ENCODE data around the gene ROCK1.
"Not testable (repeated sequence)": the region's sequence is repeated elsewhere in the genome, so short reads cannot be mapped to it uniquely, and the experiment has no call there.

Gene ROCK1

GRCh38 chr18:21051620-21052019, 60.0 kb downstream of the ROCK1 start:
- DNase-seq, result no peak

DNA sequence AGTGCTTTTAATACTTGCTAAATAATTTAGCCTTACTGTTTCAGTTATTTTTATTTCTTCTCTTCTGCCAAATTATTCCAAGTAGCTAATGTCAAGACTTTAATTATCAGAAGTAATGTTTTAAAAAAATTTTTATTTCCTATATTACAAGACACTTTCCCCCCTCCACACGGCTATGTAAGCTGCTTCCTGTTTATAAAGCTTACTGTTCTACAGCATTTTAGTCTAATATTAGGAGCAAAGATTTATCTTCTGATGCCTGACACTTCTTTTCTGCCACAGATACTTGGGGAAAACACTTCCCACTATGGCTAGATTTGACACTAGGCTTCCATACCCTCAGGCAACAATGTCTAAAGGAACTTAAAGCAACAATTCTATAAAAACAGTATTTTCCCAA, 62.3 kb downstream of the ROCK1 start:
- no peak for DNase-seq

- DNase-seq, result no peak
Measured at GRCh38 chr18:21047126-21047525, 64.5 kb downstream of the ROCK1 start.

DNA sequence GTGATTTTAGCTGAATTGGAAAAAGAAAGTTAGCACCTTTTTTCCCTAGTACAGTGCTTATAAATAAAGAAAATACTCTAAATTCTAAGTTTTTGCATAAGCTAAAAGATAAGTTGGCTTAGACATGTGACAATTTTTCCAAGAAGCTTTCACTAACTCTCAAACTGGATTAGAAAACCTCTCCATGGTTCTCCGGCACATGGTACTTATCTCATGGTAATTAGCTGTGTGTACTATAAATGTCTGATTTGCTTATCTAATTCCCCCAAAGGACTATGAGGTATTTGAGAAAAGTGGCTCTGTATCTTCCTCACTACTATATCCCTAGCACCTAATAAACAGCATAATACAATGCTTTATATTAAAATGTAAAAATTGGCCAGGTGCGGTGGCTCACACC, 71.1 kb downstream of the ROCK1 start:
- no peak for DNase-seq

DNA sequence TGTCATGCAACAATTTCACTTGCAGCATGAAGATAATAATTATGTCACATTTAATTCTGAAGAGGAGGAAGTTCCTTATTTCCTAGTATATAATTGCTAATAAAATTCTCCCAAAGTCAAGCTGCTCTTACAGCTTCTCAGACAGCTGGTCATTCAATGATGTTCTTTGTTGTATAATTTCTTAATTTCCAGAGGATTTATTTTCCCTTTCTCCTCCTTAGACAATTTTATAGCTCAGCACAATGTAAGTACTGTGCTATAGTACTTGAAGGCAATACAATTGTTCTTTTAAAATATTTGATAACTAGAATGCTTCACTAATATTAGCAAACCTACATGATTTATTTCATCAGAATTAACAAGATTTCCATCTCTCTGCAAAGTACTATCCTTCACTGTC, 73.4 kb downstream of the ROCK1 start:
- DNase-seq, result no peak

DNA sequence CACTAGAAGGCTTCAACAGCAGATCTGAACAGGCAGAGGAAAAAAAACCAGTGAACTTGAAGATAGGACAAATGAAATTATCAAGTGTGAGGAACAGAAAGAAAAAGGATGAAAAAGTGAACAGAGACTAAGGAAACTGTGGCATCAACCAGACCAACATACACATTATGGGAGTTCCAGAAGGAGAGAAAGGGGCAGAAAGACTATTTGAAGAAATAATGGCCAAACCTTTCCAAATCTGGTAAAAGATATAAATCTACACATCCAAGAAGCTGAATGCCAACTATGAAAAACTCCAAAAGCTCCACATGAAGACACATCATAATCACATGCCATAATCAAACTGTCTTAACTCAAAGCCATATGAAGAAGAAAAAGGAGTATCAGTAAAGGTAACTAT, 79.8 kb downstream of the ROCK1 start:
- no peak for DNase-seq

DNA sequence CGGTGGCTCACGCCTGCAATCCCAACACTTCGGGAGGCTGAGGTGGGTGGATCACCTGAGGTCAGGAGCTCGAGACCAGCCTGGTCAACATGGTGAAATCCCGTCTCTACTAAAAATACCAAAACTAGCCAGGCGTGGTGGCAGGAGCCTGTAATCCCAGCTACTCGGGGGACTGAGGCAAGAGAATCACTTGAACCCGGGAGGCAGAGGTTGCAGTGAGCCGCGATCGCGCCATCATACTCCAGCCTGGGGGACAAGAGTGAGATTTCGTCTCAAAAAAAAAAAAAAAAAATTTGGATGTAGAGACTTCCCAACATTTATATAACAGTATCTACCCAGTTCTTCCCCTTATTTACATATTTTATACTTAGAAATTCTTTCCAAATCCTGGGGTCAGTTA, 93.4 kb downstream of the ROCK1 start:
- not testable (repeated sequence) for DNase-seq

- no peak for DNase-seq
Measured at GRCh38 chr18:21012308-21012707, 99.3 kb downstream of the ROCK1 start.

- no peak for DNase-seq
Measured at GRCh38 chr18:21004726-21005125, 106.9 kb downstream of the ROCK1 start.

DNA sequence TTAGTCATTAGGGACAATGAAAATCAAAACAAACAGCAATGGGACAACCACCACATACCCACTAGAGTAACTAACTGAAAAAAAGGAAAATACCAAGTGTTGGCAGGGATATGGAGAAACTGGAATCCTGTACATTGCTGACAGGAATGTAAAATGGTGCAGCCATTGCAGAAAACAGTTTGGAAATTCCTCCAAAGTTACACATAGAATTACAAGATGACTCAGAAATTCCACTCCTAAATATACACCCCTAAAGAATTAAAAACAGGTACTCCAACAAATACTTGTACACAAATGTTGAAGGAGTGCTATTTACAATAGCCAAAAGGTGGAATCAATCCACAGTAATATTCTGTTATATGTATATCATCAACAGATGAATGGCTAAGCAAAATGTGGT, 110.9 kb downstream of the ROCK1 start:
- no peak for DNase-seq

DNA sequence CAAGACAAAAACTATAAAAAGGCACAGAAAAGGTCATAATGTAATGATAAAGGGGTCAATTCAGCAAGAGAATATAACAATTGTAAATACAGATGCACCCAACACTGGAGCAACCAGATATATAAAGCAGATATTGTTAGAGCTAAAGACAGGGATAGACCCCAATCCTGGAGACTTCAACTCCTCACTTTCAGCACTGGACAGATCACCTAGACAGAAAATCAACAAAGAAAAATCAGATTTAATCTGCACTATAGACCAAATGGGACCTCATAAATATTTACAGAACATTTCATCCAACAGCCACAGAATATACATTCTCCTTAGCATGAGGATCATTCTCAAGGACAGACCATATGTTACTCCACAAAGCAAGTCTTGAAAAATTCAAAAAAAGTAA, 114.2 kb downstream of the ROCK1 start:
- DNase-seq, result no peak

DNA sequence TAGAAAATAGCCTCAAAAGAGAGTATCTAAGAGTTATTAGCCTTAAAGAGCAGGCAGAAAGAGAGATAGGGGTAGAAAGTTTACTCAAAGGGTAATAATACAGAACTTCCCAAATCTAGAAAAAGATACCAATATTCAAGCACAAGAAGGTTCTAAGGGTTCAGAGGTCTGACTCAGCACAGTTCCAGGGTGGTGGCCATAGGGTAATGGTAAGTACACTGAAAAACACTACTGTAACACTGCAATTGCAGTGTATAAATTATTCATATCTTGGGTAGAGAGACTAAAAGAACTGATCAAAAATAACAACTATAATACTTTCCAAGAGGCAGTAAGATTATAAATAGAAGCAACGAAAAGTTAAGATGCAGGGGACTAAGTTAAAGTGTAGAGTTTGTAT, 115.2 kb downstream of the ROCK1 start:
- DNase-seq, result no peak

DNA sequence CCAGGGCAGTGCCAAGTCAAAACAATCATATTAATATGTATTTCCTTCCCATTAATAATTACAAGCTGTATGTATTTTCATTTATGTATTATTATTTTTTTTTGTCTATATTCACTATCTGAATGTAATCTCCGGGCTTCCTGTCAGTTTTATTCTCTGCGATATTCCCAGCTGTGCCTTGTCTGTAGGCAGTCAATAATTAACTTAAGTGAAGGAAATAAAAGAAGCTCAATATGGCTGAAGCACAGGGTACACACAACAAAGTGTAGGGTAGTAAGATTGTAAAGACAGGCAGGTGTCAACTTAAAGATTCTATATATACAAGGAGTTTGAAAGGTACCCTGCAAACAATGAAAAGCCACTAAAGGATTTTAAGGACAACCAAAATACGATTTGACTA, 122.9 kb downstream of the ROCK1 start:
- DNase-seq, result no peak

GRCh38 chr18:20975077-20975476, 136.5 kb downstream of the ROCK1 start:
- DNase-seq, result no peak

DNA sequence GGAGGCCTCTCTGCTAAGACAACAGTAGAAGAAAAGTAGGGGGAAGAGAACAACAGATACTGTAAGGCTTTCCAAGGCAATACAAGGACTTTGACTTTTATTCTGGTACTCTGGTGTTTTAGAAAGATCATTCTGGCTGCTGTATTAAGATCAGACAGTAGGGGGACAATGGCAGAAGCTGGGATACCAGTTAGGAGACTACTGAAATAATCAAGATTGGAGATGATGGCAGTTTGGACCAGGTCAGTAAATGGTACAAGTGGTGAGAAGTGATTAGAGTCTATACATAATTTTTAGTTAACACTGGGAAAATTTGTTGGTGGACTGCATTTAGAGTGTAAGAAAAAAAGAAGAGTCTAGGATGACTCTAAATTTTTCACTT, 139.7 kb downstream of the ROCK1 start:
- DNase-seq, result no peak

DNA sequence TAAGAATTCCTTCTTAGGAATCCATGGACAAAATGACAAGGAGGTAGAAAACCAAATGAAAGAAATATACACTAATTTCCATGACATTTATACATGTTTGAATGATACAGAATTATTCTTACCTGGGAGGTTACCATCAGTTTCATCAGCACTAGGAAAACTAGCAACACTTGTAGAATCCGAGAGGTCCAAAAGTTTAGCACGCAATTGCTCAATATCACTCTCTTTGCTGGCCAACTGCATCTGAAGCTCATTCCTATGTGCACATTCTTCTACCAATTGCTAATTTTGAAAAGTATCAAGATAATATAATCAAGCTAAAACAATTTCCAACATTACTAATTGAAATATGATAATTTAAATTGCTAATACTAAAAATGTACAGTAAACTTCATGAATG, 144.8 kb downstream of the ROCK1 start:
- DNase-seq, result no peak

- no peak for DNase-seq
Measured at GRCh38 chr18:20963027-20963426, 148.6 kb downstream of the ROCK1 start.

- DNase-seq, result no peak
Measured at GRCh38 chr18:20960735-20961134, 150.9 kb downstream of the ROCK1 start.

DNA sequence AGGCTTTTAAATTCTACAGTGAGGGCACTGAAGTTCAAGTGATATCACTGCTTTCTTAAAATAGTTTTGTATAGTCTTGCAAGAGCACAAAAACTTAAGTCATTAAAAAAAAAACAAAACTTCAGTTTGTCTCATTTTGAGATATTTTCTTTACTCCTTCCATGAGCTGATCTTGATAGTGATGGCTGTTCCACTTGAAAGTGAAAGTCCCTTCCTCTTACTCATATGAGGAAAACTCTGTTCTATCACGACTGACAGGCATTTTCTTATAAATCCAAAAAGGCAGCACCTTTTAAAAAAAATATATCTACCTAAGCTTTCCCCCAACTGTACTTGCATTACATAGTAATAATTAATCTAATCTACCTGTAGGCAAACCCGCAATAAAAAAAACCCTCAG, 160.8 kb downstream of the ROCK1 start:
- not testable (repeated sequence) for DNase-seq

Measured in activated gamma-delta T cell (primary cell).